Measurements from ENCODE around the gene ADAP1.

ADAP1 gene

GRCh38 chr7:883055-884021, 71.1 kb downstream of the ADAP1 start:
- TF ChIP-seq Cebpa-rat (IDR thresholded peaks at IDR 0.05), result no peak
- H3K9ac ChIP-seq, result peak overlapping the region in 7 of 11 experiments; percentile 7 to 44 (median 23); a peak in 9 of 22 replicates
- no peak overlapping the region for H3K4me3 ChIP-seq
- H3K27ac ChIP-seq, result peak overlapping the region in 3 of 11 experiments; percentile 16 to 28 (median 22); a peak in 2 of 22 replicates
- no peaks in the 10 kb centered on the region for H3K27me3 ChIP-seq
- peak overlapping the region; percentile 5 to 77 (median 18); a peak in 9 of 22 replicates for H3K4me2 ChIP-seq
- peaks cover 52 to 93% (median 73%) of the 10 kb centered on the region in 11 experiments for H3K36me3 ChIP-seq
- H3K9me3 ChIP-seq (replicated peaks in 1 of 11), result no peaks in the 10 kb centered on the region
- peaks cover 97 to 100% (median 99%) of the 10 kb centered on the region in 11 experiments for H4K20me1 ChIP-seq
- peaks cover 61 to 90% (median 87%) of the 10 kb centered on the region in 10 experiments for H3K4me1 ChIP-seq

- no peak for TF ChIP-seq Cebpa-rat (IDR thresholded peaks at IDR 0.05)
- Histone ChIP-seq H3K27me3 (no peaks in the 10 kb centered on the region), H3K9me3 (replicated peaks in 1 of 11) (no peaks in the 10 kb centered on the region), H3K4me3 (no peak overlapping the region), H4K20me1 (peaks cover 95 to 98% (median 96%) of the 10 kb centered on the region in 11 experiments), H3K4me2 (peak overlapping the region in 7 of 11 experiments; percentile 7 to 38 (median 18); a peak in 6 of 22 replicates), H3K27ac (no peak overlapping the region), H3K36me3 (peaks cover 47 to 85% (median 64%) of the 10 kb centered on the region in 11 experiments), H3K9ac (peak overlapping the region in 5 of 11 experiments; percentile 7 to 44 (median 32); a peak in 7 of 22 replicates), H3K4me1 (peaks cover 61 to 87% (median 84%) of the 10 kb centered on the region in 10 experiments)
Observed at GRCh38 chr7:882336-883035, 72.0 kb downstream of the ADAP1 start.

DNA sequence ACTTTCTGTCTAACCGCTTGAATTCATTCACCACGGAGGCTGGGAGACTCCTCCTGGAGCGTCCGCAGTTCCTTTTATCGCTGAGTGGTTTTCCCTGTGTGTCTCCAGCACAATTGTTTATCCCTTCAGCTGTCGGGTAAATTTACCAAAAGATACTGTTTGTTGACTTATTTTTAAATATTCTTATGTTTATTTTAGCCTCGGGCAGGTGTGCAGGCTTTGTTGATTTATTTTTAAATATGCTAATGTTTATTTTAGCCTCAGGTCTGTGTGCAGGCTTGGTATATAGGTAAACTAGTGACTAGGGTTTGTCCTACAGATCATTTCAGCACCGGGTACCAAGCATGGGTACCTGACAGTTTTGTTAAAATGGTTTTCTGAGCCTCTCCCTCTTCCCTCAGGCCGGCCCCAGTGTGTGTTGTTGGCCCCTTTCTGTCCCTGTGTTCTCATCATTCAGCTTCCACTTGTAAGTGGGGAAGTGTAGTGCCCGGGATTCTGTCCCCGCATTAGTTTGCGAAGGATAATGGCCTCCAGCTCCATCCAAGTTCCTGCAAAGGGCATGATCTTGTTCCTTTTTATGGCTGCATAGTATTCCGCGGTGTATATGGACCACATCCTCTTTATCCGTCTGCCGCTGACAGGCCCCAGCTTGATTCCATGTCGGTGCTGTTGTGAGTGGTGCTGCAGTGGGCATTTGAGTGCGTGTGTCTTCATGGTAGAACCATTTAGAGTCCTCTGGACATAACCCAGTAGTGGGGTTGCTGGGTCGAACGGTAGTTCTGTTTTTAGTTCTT, 72.8 kb downstream of the ADAP1 start:
- no peaks in the 10 kb centered on the region for H3K9me3 ChIP-seq (replicated peaks in 1 of 11)
- no peak for TF ChIP-seq Cebpa-rat (IDR thresholded peaks at IDR 0.05)
- H3K36me3 ChIP-seq, result peaks cover 38 to 76% (median 56%) of the 10 kb centered on the region in 11 experiments
- peaks cover 52 to 78% (median 75%) of the 10 kb centered on the region in 10 experiments for H3K4me1 ChIP-seq
- H3K27me3 ChIP-seq, result no peaks in the 10 kb centered on the region
- H3K4me3 ChIP-seq, result no peak overlapping the region
- H3K9ac ChIP-seq, result no peak overlapping the region
- H4K20me1 ChIP-seq, result peaks cover 86 to 95% (median 88%) of the 10 kb centered on the region in 11 experiments
- H3K4me2 ChIP-seq, result 0 out of 22 replicates have a peak overlapping the region, but pooled peaks of 2 of the 11 experiments have one; percentile 18 to 25
- no peak overlapping the region for H3K27ac ChIP-seq

GRCh38 chr7:880450-880849, 74.0 kb downstream of the ADAP1 start:
- Histone ChIP-seq H3K4me1 (peaks cover 57 to 72% (median 69%) of the 10 kb centered on the region in 10 experiments), H3K27me3 (no peaks in the 10 kb centered on the region), H3K4me2 (peak overlapping the region in 5 of 11 experiments; percentile 24 to 97 (median 94); a peak in 4 of 22 replicates)

DNA sequence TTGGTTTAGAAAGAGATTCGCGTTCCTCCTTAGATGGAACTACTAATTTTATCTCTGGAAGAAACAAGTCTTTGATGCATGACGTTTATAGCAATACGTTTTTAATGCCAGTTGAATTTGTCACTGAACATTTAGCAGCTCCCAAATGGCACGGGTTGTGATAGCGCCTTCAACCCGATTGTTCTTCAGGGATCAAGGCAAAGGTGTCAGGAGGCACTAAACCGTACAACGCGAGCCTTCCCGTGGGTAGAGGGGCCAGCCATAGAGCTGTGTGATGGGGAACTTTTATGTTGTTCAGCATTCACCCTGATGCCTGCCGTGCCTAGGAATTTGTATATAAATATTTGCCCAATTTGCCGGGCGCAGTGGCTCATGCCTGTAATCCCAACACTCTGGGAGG, 74.8 kb downstream of the ADAP1 start:
- Histone ChIP-seq H3K9me3 (replicated peaks in 1 of 11) (no peaks in the 10 kb centered on the region), H3K9ac (peak overlapping the region in 8 of 11 experiments; percentile 11 to 92 (median 80); a peak in 10 of 22 replicates), H3K36me3 (peaks cover 30 to 71% (median 53%) of the 10 kb centered on the region in 11 experiments; a peak in 21 of 22 replicates), H3K4me2 (peak overlapping the region; percentile 91 to 98 (median 95)), H3K4me1 (peaks cover 64 to 72% (median 69%) of the 10 kb centered on the region in 10 experiments), H3K4me3 (no peak overlapping the region), H4K20me1 (peaks cover 67 to 76% (median 68%) of the 10 kb centered on the region in 11 experiments), H3K27me3 (no peaks in the 10 kb centered on the region), H3K27ac (no peak overlapping the region)
- TF ChIP-seq Cebpa-rat (IDR thresholded peaks at IDR 0.05), result no peak

More at GRCh38 chr7:880450-880849, 74.0 kb downstream of the ADAP1 start:
- peaks cover 74 to 84% (median 76%) of the 10 kb centered on the region in 11 experiments for H4K20me1 ChIP-seq
- no peaks in the 10 kb centered on the region for H3K9me3 ChIP-seq (replicated peaks in 1 of 11)
- H3K36me3 ChIP-seq, result peaks cover 30 to 69% (median 47%) of the 10 kb centered on the region in 11 experiments; a peak in 21 of 22 replicates
- no peak for TF ChIP-seq Cebpa-rat (IDR thresholded peaks at IDR 0.05)
- peak overlapping the region in 5 of 11 experiments; percentile 7 to 82 (median 20); a peak in 2 of 22 replicates for H3K9ac ChIP-seq
- no peak overlapping the region for H3K4me3 ChIP-seq
- no peak overlapping the region for H3K27ac ChIP-seq

DNA sequence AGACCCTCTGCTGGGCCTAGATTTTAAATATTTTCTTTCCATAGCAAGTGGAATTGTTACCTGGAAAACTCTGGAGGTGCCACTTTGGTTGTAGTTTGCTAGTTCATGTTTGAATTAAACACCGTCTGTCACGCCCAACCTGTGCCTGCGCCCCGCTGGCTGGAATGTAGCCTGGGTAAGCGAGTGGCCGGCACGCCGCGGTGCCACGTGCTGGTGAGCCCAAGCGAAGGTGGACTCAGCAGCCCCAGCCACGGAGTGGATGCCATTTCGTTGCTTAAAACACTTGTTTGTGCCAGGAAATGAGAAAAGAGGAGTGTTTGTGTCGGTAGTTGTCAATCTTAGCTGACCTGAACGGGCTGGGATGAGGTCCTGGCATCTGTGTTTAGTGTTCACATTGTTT, 75.4 kb downstream of the ADAP1 start:
- Histone ChIP-seq H3K4me2 (peak overlapping the region; percentile 91 to 98 (median 95)), H4K20me1 (peaks cover 61 to 70% (median 62%) of the 10 kb centered on the region in 11 experiments), H3K4me3 (peak overlapping the region in 8 of 10 experiments; percentile 16 to 97 (median 90); a peak in 9 of 20 replicates), H3K4me1 (peaks cover 64 to 70% (median 68%) of the 10 kb centered on the region in 10 experiments), H3K27ac (no peak overlapping the region), H3K36me3 (peaks cover 30 to 69% (median 56%) of the 10 kb centered on the region in 11 experiments; a peak in 21 of 22 replicates), H3K9ac (peak overlapping the region; percentile 66 to 92 (median 81); a peak in 19 of 22 replicates), H3K9me3 (replicated peaks in 1 of 11) (no peaks in the 10 kb centered on the region), H3K27me3 (no peaks in the 10 kb centered on the region)
- no peak for TF ChIP-seq Cebpa-rat (IDR thresholded peaks at IDR 0.05)

DNA sequence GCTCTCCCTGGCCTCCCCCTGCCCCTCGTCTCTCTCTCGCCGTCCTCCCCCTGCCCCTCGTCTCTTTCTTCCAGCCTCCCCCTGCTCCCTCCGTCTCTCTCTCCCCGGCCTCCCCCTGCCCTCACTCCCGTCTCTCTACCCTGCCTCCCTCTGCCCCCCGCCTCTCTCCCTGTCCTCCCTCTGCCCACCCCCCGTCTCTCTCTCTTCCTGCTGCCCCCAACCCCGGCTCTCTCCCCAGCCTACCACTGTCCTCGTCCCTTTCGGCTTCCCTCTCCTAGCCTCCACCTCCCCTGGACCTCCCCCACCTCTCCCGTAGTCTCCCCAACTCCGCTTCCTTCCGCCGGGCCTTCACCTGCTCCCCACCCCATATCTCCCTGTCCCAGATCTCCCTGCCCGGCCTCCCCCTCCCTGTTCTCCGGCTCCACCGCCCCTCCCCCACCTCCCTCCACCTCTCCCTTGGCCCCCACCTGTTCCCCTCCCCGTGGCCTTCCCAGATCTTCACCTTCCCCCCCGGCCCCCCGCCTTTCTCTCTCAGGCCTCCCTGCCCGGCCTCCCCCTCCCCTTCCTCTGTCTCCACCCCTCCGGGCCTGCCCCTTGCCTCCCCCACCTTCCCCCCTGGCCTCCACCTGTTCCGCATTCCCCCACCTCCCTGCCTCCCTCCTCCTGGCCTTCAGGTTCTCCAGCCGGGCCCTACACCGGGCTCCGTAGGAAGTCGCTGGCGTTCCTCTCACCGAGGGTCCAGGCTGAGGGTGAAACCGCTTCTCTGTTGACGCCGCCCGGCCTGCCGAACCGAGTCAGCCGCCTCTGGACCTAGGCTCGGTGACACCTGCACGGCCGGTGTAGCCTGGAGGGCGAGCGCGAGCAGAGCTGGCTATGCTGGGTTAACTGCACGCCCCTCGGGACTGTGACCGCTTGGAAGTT, 76.9 kb downstream of the ADAP1 start:
- Histone ChIP-seq H4K20me1 (peaks cover 46 to 55% (median 47%) of the 10 kb centered on the region in 11 experiments), H3K36me3 (peaks cover 22 to 70% (median 59%) of the 10 kb centered on the region in 11 experiments)

More for the DNA sequence above, 76.9 kb downstream of the ADAP1 start:
- Histone ChIP-seq H3K9me3 (replicated peaks in 1 of 11) (peaks cover 0 to 4% (median 0%) of the 10 kb centered on the region in 11 experiments; a peak in 2 of 22 replicates), H3K27ac (peak overlapping the region; percentile 72 to 89 (median 87)), H3K4me2 (peak overlapping the region; percentile 91 to 98 (median 95)), H3K27me3 (no peaks in the 10 kb centered on the region), H3K4me1 (peaks cover 57 to 70% (median 67%) of the 10 kb centered on the region in 10 experiments), H3K4me3 (peak overlapping the region; percentile 80 to 98 (median 94)), H3K9ac (peak overlapping the region; percentile 88 to 98 (median 90))
- no peak for TF ChIP-seq Cebpa-rat (IDR thresholded peaks at IDR 0.05)

All from BLaER1 treated with 17β-estradiol and CSF1 and Interleukin-3, amounts not matched to agents 10 nM and 100 nM (cell line).